Tibial nerve (tissue), 4 donors: ENCODE data around the gene IPMK. TPM values are rescaled to one million over a fixed set of nuclear protein-coding genes. Genes with fewer than 3 reads are reported as not detected.

Source experiments
- DNase-seq, 2 donors: peaks; one replicate each; pipeline ENCODE4 v3.0.0-alpha.2; 2019; ENCODE audit warnings: low spot score in 2 of 2
- H3K27ac ChIP-seq, 4 donors: fragments of 200-600 bp; sonication (generic) in 3 of 4; one replicate each; pipeline ENCODE4 v1.5.1; 2017 to 2019; ENCODE audit warnings: mild to moderate bottlenecking in 1 of 4
- H3K27me3 ChIP-seq, 2 donors: fragments of 200-600 bp; sonication (generic) in 1 of 2; one replicate each; pipeline versions ENCODE4 v1.5.1 to v1.6.0; 2017 to 2019
- H3K36me3 ChIP-seq, 3 donors: fragments of 200-600 bp; sonication (generic); one replicate each; pipeline ENCODE4 v1.5.1; 2018 to 2019
- H3K4me1 ChIP-seq, 4 donors: fragments of 200-600 bp; sonication (generic) in 3 of 4; one replicate each; pipeline ENCODE4 v1.5.1; 2017 to 2019
- H3K4me3 ChIP-seq, 4 donors: fragments of 200-600 bp; sonication (generic) in 3 of 4; one replicate each; pipeline ENCODE4 v1.5.1; 2017 to 2019; ENCODE audit warnings: mild to moderate bottlenecking in 1 of 4, moderate library complexity in 1 of 4
- H3K9me3 ChIP-seq, 4 donors: fragments of 200-600 bp; sonication (generic) in 3 of 4; one replicate each; pipeline ENCODE4 v1.5.1; 2017 to 2019
- EP300 ChIP-seq, 2 donors: sonication (generic); formaldehyde crosslinking; IDR thresholded peaks; one replicate each; pipeline ENCODE4 v1.6.1; 2017; ENCODE audit warnings: antibody characterized with exemption in 2 of 2, mild to moderate bottlenecking in 1 of 2
- POLR2A ChIP-seq, 2 donors: fragments of 450-650 bp; IDR thresholded peaks; one replicate each; pipeline ENCODE4 v1.6.1; 2017; ENCODE audit warnings: antibody characterized with exemption in 2 of 2, mild to moderate bottlenecking in 2 of 2, moderate library complexity in 2 of 2
- WGBS, 2 donors: methylation state at CpG; one replicate each; pipeline ENCODE4 v1.1.5; 2018; 5-methylcytosine and 5-hydroxymethylcytosine counted together
- total RNA-seq, 4 donors: library from RNA; depleted of rRNA; stranded (reverse); fragments of >200 nt; gene quantifications; one replicate each; pipeline ENCODE4 v1.1.0, GENCODE V29; 2016
- TF ChIP-seq, protein P1 (sequence below), 5 experiments: fragments of 200-600 bp in 3 of 5; fragments of 450-650 bp in 2 of 5; sonication (generic) in 3 of 5; IDR thresholded peaks; one replicate each; pipeline ENCODE4 v1.5.1; 2016 to 2019; ENCODE audit warnings: antibody characterized with exemption in 5 of 5, mild to moderate bottlenecking in 3 of 5, moderate library complexity in 2 of 5

The IPMK gene
- total RNA-seq, 4 donors from 2014 or later = 4.5 to 6.5 (median 4.8) TPM

- Histone ChIP-seq H3K4me1 (peaks cover 0 to 43% (median 11%) of the 10 kb centered on the region in 4 donors), H3K9me3 (no peaks in the 10 kb centered on the region), H3K27ac (peak overlapping the region; percentile 87 to 98 (median 97)), H3K36me3 (no peaks in the 10 kb centered on the region), H3K27me3 (no peaks in the 10 kb centered on the region), H3K4me3 (peak overlapping the region; percentile 67 to 81 (median 75))
- no peak for DNase-seq
- TF ChIP-seq EP300 (IDR thresholded peaks at IDR 0.05) (no peak), POLR2A (IDR thresholded peaks at IDR 0.05) (no peak)
- TF ChIP-seq, protein P1, sequence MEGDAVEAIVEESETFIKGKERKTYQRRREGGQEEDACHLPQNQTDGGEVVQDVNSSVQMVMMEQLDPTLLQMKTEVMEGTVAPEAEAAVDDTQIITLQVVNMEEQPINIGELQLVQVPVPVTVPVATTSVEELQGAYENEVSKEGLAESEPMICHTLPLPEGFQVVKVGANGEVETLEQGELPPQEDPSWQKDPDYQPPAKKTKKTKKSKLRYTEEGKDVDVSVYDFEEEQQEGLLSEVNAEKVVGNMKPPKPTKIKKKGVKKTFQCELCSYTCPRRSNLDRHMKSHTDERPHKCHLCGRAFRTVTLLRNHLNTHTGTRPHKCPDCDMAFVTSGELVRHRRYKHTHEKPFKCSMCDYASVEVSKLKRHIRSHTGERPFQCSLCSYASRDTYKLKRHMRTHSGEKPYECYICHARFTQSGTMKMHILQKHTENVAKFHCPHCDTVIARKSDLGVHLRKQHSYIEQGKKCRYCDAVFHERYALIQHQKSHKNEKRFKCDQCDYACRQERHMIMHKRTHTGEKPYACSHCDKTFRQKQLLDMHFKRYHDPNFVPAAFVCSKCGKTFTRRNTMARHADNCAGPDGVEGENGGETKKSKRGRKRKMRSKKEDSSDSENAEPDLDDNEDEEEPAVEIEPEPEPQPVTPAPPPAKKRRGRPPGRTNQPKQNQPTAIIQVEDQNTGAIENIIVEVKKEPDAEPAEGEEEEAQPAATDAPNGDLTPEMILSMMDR (IDR thresholded peaks at IDR 0.05) = no peak
- WGBS, 2 donors = 1% methylated on average over 13 of the region's 13 CpGs
Measured at GRCh38 chr10:58268454-58268945, 806 bp upstream of the IPMK start.

- DNase-seq = peak; percentile 24 to 63
- no peaks in the 10 kb centered on the region for H3K27me3 ChIP-seq
- H3K36me3 ChIP-seq = no peaks in the 10 kb centered on the region
- H3K27ac ChIP-seq = peak overlapping the region; percentile 87 to 98 (median 97)
- peak overlapping the region; percentile 67 to 81 (median 75) for H3K4me3 ChIP-seq
- no peaks in the 10 kb centered on the region for H3K9me3 ChIP-seq
- WGBS, 2 donors = 0 to 1% methylated on average over 38 to 45 of the region's 53 CpGs
- H3K4me1 ChIP-seq = peaks cover 0 to 43% (median 11%) of the 10 kb centered on the region in 4 donors
- TF ChIP-seq POLR2A (IDR thresholded peaks at IDR 0.05) (no peak), EP300 (IDR thresholded peaks at IDR 0.05) (peak; percentile 11 to 68)
- TF ChIP-seq, protein P1 (IDR thresholded peaks at IDR 0.05) = no peak
Measured at GRCh38 chr10:58266826-58267712, 625 bp downstream of the IPMK start.

DNA sequence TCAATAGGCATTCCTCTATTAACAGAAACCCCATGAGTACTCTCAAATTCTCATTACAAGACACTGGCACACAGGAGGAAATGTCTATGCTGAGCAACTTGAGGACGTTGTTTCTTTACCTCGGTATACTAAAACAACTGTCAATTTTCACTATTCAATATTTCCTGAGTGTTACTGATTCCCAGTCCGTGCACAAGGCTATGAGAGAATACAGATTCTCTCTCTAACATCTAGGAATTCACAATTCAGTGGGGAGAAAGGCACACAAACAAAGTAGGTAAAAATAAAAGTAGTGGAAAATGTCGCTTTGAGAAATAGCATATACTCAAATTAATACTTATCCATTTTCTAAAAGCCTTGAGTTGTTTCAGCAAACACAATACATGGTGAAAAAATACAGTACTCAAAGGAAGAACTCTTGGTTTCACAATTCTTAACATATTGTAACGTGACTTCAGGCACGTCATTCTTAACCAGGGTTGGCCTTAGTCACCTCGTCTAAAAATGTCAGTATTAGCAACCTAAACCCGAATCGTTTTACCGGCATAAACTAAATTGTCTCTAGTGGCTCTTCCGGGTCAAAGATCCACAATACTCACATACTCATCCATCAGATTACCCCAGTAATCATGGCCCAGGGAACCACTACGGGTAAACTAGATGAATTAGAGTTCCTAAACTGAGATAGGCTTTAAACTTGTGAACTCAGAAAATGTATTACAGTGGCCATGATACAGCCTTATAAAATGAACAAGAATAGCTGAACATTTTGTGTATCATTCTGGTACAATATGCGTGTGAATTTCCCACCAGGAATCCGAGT, 1.5 kb downstream of the IPMK start:
- no peak for DNase-seq
- Histone ChIP-seq H3K27ac (peak overlapping the region; percentile 87 to 98 (median 97)), H3K27me3 (no peaks in the 10 kb centered on the region), H3K4me3 (peak overlapping the region; percentile 67 to 81 (median 75)), H3K36me3 (no peaks in the 10 kb centered on the region), H3K4me1 (peaks cover 0 to 43% (median 11%) of the 10 kb centered on the region in 4 donors), H3K9me3 (no peaks in the 10 kb centered on the region)
- peak in 1 of 2 donors; percentile 3 for TF ChIP-seq EP300 (IDR thresholded peaks at IDR 0.05)
- TF ChIP-seq, protein P1 (IDR thresholded peaks at IDR 0.05) = no peak
- 7 to 11% methylated on average over 14 of the region's 14 CpGs for whole genome bisulfite sequencing, 2 donors

- 33 to 37% methylated on average over 1 of the region's 1 CpG for WGBS, 2 donors
- H3K36me3 ChIP-seq = no peaks in the 10 kb centered on the region
- peak overlapping the region in 2 of 4 donors; percentile 97 to 98 for H3K27ac ChIP-seq
- H3K4me1 ChIP-seq = peaks cover 0 to 37% (median 9%) of the 10 kb centered on the region in 4 donors
- no peak for TF ChIP-seq POLR2A (IDR thresholded peaks at IDR 0.05)
- TF ChIP-seq, protein P1 (IDR thresholded peaks at IDR 0.05) = no peak
- TF ChIP-seq EP300 (IDR thresholded peaks at IDR 0.05) = no peak
- H3K4me3 ChIP-seq = no peak overlapping the region
- H3K27me3 ChIP-seq = no peaks in the 10 kb centered on the region
- H3K9me3 ChIP-seq = no peaks in the 10 kb centered on the region
- DNase-seq = no peak
Measured at GRCh38 chr10:58265249-58265648, 2.4 kb downstream of the IPMK start.
